Suprapubic skin (tissue), 4 donors: ENCODE measurements around the gene TMEM63B.

Source experiments
- EP300 ChIP-seq: sonication (generic); formaldehyde crosslinking; IDR thresholded peaks from one replicate; pipeline ENCODE4 v1.6.1; 2017; ENCODE audit warnings: antibody characterized with exemption
- POLR2A ChIP-seq, 2 donors: fragments of 450-650 bp; IDR thresholded peaks; one replicate each; pipeline ENCODE4 v1.6.1; 2017; ENCODE audit warnings: antibody characterized with exemption in 2 of 2, mild to moderate bottlenecking in 2 of 2, moderate library complexity in 2 of 2
- POLR2AphosphoS5 ChIP-seq, 3 donors: sonication (generic); formaldehyde crosslinking; IDR thresholded peaks; one replicate each; pipeline ENCODE4 v1.6.1; 2017; ENCODE audit warnings: antibody characterized with exemption in 3 of 3
- TF ChIP-seq, protein P1 (sequence below), 2 donors: fragments of 200-600 bp in 1 of 2; fragments of 450-650 bp in 1 of 2; sonication (generic) in 1 of 2; IDR thresholded peaks; one replicate each; pipeline ENCODE4 v1.5.1; 2016 to 2019; ENCODE audit warnings: antibody characterized with exemption in 2 of 2, mild to moderate bottlenecking in 1 of 2, moderate library complexity in 1 of 2

- no peak for TF ChIP-seq POLR2A (IDR thresholded peaks at IDR 0.05)
- TF ChIP-seq, protein P1, sequence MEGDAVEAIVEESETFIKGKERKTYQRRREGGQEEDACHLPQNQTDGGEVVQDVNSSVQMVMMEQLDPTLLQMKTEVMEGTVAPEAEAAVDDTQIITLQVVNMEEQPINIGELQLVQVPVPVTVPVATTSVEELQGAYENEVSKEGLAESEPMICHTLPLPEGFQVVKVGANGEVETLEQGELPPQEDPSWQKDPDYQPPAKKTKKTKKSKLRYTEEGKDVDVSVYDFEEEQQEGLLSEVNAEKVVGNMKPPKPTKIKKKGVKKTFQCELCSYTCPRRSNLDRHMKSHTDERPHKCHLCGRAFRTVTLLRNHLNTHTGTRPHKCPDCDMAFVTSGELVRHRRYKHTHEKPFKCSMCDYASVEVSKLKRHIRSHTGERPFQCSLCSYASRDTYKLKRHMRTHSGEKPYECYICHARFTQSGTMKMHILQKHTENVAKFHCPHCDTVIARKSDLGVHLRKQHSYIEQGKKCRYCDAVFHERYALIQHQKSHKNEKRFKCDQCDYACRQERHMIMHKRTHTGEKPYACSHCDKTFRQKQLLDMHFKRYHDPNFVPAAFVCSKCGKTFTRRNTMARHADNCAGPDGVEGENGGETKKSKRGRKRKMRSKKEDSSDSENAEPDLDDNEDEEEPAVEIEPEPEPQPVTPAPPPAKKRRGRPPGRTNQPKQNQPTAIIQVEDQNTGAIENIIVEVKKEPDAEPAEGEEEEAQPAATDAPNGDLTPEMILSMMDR (IDR thresholded peaks at IDR 0.05), result no peak
- TF ChIP-seq POLR2AphosphoS5 (IDR thresholded peaks at IDR 0.05), result no peak
- TF ChIP-seq EP300, result no peak
Measured at GRCh38 chr6:44176762-44177509, 49.6 kb downstream of the TMEM63B start.
